GM18499 (cell line): ENCODE results near the gene FEM1B.
A peak's percentile ranks its signal among the peaks of the same experiment; 100 is the strongest.

Source experiments
- ATAC-seq: cut with Tn5 transposase; IDR thresholded peaks from one replicate; pipeline ENCODE4 v1.9.1; 2021; ENCODE audit warnings: moderate number of reproducible peaks; ENCODE audit not compliant: insufficient read depth, unreplicated experiment

Gene FEM1B

DNA sequence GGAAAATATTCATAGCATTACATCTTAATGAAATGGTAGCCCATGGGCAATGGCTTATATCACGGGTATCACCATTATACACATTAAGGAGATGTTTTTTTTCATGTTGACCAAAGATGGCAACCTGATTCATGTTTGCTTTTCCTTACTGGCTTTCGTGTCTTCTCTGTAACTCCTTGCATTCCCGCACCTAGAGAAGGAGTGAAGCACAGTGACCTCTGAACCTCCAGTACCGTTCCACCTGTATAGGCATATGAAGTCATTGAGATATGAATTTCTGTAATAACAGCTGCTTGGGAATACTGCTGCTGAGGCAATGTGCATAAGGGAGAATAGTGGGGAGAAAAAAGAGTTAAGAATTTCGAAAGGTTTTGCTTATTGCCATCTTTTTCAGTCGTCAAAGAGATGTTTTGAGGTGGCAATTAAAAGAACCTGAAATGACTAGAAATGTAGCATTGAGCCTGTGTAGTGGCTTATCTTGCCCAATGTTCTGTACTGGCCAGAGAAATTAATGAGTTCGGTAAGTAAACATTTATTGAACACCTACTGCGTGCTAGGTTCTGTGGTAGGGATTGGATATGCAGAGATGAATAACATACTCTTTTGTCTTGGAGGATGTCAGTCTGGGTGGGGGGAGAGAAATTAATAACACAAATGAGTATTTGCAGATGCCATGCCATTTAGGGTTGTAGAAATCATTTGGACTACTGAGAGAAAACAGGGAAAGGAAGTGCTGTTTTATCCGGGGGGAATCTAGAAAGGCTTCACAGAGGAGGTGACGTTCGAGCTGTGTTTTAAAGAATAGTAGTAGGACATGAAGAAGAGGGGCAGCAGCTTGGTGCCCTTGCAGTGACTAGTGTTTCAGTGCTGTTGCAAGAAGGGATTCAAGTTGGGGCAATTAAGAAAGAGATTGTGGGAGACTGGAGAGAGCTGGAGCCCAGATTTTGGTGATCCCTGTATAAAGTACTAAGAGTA lies 2.5 kb downstream of the FEM1B start:
- no peak for ATAC-seq

DNA sequence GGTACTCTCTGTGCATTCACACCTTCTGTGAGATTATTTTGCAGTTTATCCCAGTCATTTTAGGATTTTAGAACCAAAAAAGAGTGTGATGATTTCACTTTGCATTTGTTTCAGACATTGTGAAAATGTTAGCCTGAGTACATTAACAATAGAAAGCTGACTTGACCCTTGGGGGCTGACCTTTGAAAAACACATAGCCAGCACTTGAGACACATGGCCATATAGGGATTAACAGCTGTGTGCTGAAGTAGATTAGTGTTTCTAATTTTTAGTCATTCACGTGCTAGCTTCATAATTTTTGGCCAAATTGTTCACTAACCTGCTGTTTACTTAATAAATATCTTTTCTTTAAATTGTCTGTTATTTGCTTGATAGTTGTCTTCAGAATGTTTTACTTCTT lies 3.5 kb downstream of the FEM1B start:
- no peak for ATAC-seq

DNA sequence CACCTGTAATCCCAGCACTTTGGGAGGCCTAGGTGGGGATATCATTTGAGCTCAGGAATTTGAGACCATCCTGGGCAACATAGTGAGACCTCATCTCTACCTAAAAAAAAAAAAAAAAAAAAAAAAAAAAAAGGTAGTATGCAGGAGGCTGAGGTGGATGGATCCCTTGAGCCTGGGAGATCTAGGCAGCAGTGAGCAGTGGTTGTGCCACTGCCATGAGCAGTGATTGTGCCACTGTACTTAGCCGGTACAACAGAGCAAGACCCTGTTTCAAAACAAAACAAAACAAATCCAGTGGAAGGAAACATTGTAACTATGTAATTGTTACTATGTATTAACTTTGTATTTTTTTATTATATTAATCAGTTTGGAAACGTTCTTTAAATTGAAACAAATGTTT lies 5.9 kb downstream of the FEM1B start:
- no peak for ATAC-seq

DNA sequence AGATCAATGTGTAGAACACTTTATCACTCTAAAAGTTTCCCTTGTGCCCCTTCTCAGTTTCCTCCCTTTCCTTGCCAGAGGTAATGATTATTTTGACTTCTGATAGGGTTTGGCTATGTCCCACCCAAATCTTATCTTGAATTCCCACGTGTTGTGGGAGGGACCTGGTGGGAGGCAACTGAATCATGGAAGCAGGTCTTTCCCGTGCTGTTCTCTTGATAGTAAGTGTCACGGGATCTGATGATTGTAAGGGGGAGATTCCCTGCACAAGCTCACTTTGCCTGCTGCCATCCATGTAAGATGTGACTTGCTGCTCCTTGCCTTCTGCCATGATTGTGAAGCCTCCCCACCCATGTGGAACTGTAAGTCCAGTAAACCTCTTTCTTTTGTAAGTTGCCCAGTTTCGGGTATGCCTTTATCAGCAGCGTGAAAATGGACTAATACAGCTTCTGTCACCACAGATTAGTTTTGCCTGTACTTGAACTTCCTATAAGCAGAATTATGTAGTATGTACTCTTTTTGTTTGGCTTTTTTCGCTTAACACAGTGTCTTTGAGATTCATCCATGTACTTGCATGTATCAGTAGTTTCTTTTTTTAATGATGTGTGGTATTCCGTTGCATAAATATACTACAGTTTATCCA lies 7.2 kb downstream of the FEM1B start:
- ATAC-seq = no peak

DNA sequence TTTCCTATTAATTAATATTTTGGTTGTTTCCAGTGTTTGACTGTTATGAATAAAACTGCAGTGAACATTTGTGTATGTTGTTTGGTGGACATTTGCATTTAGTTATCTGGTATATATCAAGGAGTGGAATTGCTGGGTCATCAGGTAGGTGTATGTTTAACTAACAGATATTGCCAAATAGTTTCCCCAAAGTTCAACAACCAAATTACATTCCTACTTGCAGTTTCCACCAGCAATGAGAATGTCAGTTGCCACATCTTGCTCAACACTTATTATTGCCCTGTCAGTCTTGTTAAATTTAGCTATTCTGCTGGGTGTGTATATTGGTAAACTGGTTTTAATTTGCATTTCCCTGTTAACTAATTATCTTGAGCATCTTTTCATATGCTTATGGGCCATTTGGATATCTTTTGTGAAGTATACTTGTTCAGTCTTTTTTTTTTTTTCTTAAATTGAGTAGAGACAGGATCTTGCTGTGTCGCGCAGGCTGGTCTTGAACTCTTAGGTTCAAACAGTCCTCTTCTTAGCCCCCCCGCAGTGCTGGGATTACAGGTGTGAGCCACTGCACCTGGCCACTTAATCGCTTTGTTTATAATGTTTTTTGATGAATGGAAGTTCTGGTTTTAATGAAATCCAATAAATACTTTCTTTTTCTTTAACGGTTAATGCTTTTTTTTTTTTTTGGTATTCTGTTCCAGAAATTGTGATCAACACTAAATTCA lies 7.9 kb downstream of the FEM1B start:
- ATAC-seq = no peak

DNA sequence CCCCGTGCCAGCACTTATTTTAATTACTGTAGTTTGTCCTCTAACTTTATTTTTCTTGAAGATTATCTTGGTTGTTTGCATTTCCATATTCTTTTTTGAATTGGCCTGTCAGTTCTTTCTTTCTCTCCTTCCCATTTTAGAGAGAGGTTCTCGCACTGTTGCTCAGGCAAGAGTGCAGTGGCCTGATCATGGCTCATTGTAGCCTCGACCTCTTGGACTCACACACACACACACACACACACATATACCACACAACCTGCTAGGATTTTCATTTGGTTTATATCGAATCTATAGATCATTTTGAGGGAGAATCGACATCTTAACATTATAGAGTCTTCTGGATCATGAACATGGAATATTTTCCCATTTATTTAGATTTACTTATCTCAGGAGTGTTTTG lies 8.7 kb downstream of the FEM1B start:
- ATAC-seq = no peak

DNA sequence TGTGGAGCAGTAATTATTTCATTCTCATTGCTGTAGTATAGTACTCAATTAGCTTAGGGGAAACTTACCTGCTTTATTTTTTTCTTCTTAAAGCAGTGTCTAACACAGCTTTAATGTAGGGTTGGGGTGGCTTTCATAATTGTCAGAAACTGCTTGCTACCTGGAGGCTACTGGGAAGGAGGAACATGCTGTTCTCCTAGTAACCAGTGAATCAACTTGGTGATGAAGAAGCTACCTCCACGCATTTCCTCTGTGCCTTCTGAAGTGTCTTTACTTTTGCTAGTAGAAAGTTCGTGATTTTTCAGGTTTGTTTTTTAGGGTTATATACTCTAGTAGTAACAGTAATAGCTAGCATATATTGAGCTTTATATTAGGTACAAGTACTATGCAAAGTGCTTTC lies 11.5 kb downstream of the FEM1B start:
- no peak for ATAC-seq

DNA sequence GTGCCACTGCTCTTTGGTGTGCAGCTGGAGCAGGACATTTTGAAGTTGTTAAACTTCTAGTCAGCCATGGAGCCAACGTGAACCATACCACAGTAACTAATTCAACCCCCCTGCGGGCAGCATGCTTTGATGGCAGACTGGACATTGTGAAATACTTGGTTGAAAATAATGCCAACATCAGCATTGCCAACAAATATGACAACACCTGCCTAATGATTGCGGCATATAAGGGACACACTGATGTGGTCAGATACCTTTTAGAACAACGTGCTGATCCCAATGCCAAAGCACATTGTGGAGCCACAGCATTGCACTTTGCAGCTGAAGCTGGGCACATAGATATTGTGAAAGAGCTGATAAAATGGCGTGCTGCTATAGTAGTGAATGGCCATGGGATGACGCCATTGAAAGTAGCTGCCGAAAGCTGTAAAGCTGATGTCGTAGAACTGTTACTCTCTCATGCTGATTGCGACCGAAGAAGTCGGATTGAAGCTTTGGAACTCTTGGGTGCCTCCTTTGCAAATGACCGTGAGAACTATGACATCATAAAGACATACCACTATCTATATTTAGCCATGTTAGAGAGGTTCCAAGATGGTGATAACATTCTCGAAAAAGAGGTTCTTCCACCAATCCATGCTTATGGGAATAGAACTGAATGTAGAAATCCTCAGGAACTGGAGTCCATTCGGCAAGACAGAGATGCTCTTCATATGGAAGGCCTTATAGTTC lies 12.2 kb downstream of the FEM1B start:
- ATAC-seq = no peak

DNA sequence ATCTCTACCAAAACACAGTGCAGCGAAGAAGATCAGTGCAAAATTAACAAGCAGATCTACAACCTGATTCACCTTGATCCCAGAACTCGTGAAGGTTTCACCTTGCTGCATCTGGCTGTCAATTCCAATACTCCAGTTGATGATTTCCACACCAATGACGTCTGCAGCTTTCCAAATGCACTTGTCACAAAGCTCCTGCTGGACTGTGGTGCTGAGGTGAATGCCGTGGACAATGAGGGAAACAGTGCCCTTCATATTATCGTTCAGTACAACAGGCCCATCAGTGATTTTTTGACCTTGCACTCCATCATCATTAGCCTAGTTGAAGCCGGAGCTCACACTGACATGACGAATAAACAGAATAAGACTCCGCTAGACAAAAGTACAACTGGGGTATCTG lies 13.2 kb downstream of the FEM1B start:
- ATAC-seq = no peak

DNA sequence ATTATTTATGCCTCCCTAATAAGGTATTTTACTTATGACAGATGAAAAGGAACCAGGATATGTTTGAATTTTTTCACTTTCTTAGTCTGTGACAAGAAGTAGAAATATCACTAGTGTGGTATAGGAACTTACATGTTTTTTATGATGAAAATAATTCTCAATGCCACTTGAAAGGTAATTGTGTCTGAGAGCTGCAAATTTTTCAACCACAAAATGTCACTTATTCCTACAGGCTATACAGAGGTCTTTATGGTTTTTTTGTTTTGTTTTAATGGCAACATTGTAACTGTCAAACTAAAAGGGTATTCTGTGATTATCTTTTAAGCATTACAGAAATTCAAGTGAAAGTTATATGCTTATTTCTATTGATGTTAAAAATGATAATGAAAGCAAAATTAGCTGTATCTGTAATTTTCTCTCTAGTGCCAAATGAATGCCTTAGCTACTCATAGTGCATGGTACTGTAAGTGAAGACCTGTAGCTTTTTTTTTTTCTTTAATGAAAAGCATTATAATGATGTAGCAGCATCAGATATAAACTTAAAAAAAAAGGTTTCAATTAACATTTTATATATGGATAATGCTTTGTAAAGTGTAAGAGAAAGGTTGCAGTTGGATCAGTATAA lies 14.7 kb downstream of the FEM1B start:
- no peak for ATAC-seq

DNA sequence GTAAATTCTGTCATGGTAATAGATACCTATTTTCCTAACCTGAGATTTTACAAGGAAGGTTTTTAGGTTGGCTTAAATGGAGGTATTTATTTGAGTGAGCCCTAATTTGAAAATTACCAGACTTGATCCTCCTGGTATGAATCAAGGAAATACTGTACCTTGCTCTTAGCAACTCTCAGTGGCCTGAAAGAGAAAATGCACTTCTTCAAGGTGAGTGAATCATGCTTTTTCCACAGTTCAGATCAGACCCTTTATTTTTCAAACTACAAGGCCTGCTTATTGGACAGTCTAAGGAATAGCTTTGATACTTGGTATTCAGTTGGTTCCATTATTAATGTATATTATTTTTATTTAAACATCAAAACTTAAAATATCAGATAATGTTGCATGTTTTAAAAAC lies 15.4 kb downstream of the FEM1B start:
- no peak for ATAC-seq

DNA sequence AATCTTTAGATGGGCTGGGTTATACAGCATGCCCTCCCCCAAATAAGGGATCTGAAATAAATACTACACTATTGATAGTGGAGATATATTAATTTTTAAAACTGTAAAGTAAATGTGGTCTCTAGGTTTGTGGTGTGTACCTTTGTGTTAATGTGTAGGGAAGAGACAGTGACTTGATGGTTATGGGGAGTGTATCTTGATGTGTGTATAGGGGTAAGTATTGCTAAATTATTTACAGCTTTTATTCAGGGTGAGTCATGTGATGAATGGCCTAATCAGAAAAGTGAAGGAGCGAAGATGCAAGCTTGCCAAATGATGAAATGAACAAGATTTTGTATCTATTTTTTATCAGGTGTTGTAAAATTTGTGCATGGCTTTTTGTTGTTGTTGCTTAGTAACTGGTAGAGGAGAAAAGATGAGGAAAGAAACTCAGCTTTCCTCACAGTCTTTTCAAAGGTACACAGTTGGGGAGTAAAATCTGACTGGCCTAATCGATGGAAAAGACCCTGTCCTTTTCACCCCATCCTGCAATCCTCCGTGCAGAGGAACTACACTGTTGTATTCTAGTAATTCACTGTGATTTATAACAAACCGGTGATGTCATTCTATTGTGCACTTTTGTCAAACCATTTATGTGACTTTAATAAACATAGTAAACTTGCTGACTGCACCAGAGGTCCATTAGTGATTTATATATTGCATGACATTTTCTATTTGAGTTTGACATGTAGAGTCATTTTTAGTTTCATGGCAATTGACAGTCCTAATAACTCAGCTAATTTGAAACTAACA lies 17.7 kb downstream of the FEM1B start:
- ATAC-seq = no peak

DNA sequence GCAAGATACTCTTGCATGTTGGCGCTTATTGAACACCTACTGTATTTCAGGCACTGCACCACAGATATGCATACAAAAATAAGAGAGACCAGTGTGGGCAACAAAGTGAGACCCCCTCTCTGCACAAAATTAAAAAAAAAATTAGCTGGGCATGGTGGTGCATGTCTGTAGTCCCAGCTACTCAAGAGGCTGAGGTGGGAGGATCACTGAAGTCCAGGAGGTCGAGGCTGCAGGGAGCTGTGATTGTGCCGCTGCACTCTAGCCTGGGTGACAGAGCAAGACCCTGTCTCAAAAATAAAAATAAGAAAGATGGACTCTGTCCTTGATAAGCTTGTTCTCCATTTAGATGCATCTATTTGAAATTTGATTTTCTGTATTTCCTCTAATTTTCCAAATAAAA lies 20.8 kb downstream of the FEM1B start:
- no peak for ATAC-seq

DNA sequence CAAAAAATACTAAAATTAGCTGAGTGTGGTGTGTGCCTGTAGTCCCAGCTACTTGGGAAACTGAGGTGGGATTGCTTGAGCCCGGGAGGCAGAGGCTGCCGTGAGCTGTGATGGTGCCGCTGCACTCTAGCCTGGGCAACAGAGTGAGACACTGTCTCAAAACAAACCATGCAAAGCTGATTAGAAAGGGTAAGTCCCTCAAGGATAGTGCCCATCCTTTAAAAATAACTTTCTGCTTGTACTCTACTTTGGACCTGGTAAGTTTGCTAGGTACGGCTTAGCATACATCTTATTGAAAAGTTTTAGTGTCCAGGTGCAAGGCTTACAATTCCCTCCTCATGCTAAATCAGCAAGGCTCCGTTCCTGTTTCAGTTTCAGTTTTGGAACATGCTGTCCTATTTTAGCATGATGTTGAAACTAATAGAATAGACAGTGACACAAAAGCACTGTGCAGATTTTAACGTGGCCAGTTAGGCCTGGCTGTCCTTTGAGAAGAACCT lies 21.4 kb downstream of the FEM1B start:
- ATAC-seq = peak; percentile 57

DNA sequence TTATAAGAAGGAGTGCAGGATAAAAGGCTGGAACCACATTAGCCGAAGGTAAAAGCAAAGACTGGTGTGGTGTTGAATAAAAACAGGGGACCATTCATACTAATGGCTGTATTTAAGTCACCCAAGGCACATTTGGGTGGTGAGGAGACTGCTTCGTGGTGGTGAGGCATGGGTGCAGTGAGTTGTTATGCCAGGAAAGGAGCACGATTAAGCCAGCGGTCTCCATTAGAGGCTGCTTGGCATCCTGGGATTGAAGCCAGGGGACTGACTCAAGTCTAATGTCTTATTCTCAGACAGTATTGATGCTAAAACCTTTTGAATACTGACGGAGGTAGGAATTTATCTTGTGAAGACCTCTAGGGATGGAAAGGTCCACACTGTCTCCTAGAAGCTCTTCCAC lies 21.9 kb downstream of the FEM1B start:
- ATAC-seq = no peak

DNA sequence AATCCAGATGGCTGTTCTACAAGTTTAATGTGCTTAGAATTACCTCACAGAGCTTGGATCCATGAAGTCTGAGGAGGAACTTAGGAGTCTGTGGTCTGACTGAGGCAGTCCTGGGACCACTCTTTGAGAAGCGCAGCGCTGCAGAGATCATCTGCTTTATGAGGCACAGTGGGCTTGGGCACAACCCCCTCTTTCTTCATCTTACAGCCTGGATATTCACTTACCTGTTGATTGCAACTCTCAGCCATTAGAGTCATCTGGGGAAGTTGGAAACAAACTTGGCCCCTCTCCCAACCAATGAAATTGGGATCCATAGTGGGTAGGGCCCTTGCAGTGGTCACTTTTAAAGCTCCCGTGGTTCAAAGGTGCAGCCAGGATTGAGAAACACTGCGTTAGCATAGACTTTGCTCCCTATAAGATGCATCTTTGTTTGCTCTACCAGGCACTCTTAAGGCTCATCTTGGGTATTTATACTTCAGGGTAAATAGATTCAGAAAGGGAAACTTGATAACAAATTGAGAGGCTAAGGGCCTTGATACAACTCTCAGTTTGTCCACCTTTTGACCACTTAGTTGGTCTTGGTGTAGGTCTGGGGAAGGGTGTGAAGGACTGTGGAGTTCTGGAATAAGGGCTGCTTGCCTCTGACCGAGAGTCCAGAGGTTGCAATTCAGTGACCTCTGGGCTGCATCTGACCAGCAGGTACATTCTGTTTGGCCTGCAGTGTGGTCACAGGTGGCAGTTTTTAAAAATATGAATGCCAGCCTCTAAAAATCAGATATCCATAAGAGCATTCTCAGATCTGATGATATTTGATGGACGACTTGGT lies 22.8 kb downstream of the FEM1B start:
- ATAC-seq = no peak

DNA sequence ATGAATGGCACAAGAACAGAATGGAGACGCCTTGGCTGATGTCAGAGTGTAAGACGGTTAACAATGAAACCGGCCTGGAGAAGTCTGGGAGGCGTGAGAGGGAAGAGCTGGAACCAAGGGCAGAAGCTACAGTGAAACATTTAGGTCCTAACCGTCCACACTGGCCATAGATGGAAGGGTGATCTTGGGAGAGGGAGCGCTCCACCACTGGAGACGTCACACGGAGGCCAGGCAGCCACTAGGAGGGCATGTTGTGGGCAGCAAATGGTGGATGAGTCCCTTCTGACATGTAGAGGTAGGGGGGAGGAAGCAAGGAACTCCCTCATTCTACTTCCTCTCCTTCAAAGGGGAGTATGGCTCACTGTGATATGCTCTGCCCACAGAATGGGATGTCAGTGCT lies 23.8 kb downstream of the FEM1B start:
- no peak for ATAC-seq

DNA sequence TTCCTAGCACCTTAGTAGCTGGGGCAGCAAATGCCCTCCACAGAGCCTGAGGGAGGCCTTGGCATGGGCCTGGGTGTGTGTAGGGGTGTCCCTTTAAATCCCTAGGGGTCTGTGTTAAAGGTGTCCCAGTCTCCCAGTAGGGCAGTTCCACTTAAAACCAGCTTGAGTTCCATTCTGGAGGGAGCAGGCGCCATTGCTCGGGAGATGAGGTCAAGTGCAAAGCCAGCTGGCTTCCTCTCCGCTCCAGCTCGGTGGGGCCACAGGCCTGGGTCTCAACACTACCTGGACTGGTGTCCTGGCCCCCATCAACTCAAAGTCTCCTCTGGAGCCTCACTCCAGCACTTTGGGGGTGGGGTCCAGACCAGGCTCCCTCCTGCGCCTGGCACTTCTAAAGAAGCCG lies 25.2 kb downstream of the FEM1B start:
- ATAC-seq = no peak
